ENCODE measurements around the gene FUT7.

- TF ChIP-seq POLR2A (IDR thresholded peaks at IDR 0.05): no peak
- TF ChIP-seq CTCF (IDR thresholded peaks at IDR 0.05): no peak
Measured at GRCh38 chr9:137052293-137052692, 20.4 kb upstream of the FUT7 start.
